ENCODE measurements around the gene CCL26. TPM values are rescaled to one million over a fixed set of nuclear protein-coding genes. Genes with fewer than 3 reads are reported as not detected.
"Not testable (repeated sequence)": the region's sequence is repeated elsewhere in the genome, so short reads cannot be mapped to it uniquely, and the experiment has no call there.

Gene CCL26
- total RNA-seq, 1 experiment from 2014 or later: not detected

DNA sequence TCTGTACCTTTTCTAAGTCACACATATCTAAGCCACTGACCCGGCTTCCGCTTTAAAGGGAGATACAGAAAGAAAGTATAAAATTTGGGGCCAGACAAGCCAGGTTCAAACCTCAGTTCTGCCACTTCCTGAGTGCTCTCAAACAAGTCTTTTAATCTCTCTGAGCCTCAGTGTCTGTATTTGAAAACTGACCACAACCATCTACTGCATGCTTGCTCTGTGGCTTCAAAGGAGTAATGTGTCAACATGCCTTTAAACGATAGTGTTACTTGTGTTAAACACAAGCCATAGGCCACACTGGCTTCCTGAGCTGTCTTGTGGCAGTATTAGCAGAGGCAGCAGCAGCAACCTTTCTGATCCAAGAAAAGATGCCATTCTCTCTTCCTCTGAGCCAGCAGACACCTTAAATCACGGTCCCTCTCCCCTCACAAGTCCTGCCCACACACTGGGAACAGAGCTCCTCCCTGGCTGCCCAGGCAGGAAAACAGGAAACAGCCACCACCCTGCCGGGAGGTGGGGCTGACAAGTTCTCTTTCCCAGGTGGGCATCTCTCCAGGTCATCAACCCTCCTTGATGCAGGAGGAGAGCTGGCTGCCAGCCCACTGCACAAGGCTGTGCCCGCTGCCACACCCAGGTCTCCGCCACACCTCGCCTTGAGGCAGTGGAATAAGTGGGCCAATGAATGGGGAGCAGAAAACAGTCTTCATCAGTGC lies 44.0 kb downstream of the CCL26 start:
- TF ChIP-seq EZH2 (IDR thresholded peaks at IDR 0.05; ENCODE audit: low read depth) (no peak), CTCF (conservative IDR thresholded peaks at IDR 0.05) (no peak)
- DNase-seq: peak; percentile 57 to 94
- CTCF ChIA-PET: interaction anchor here (0.6 kb wide), 1 partner anchor 24 kb away, joined by 17 read pairs; no protein-coding TSS in a partner anchor
- H3F3A ChIP-seq (ENCODE audit: insufficient read depth, low read depth): peaks cover 15% of the 10 kb centered on the region
- BruUV-seq (replicated peaks): TSS peak; percentile 88
- no peaks in the 10 kb centered on the region for H3K36me3 ChIP-seq (ENCODE audit: low read depth)
- peak overlapping the region; percentile 62 for H2AFZ ChIP-seq
- POLR2A ChIA-PET (ENCODE audit: unreplicated experiment): interaction anchor here (0.6 kb wide), 1 partner anchor 13 kb away, joined by 12 read pairs; no protein-coding TSS in a partner anchor
- no peak overlapping the region; the same call in 1 of the 2 replicates for H3K4me3 ChIP-seq
- intact Hi-C loops (cut with micrococcal nuclease; ENCODE audit: unreplicated experiment): loop anchor here (5.0 kb wide), 1 partner anchor 111 kb away; no protein-coding TSS in a partner anchor
- H4K20me1 ChIP-seq (ENCODE audit: insufficient read depth): no peaks in the 10 kb centered on the region
- no peaks in the 10 kb centered on the region for H3K79me2 ChIP-seq (ENCODE audit: low read depth)
- no peaks in the 10 kb centered on the region for H3K9me2 ChIP-seq (ENCODE audit: insufficient read depth)
- H3K27me3 ChIP-seq (ENCODE audit: insufficient read depth, low read depth): no peaks in the 10 kb centered on the region
- no peaks in the 10 kb centered on the region for H3K9me3 ChIP-seq (ENCODE audit: insufficient read depth, low read depth)
- peak overlapping the region; percentile 59 for H3K4me2 ChIP-seq
- H3K27ac ChIP-seq: peak overlapping the region; percentile 11; the same call in 1 of the 2 replicates
- peaks cover 18% of the 10 kb centered on the region for H3K4me1 ChIP-seq (replicated peaks; ENCODE audit: insufficient read depth)

DNA sequence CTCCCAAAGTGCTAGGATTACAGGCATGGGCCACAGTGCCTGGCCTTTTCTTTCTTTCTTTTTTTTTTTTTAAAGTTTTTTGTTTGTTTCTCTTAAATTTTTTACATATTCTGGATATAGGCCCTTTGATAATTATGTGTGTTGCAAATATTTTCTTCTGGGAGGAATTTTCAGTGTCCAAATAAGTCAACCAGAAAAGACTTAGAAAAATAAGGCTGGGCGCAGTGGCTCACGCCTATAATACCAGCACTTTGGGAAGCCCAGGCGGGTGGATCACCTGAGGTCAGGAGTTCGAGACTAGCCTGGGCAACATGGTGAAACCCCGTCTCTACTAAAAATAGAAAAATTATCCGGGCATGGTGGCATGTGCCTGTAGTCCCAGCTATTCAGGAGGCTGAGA lies 44.7 kb downstream of the CCL26 start:
- Histone ChIP-seq H3F3A (ENCODE audit: insufficient read depth, low read depth) (peaks cover 15% of the 10 kb centered on the region), H3K4me1 (replicated peaks; ENCODE audit: insufficient read depth) (peaks cover 18% of the 10 kb centered on the region), H3K4me2 (peak overlapping the region; percentile 59; the same call in 1 of the 2 replicates)
- intact Hi-C loops (cut with micrococcal nuclease; ENCODE audit: unreplicated experiment): loop anchor here (5.0 kb wide), 1 partner anchor 110 kb away; no protein-coding TSS in a partner anchor
- not testable (repeated sequence) for H3K36me3 ChIP-seq (ENCODE audit: low read depth); H3K9me3 ChIP-seq (ENCODE audit: insufficient read depth, low read depth); H3K27me3 ChIP-seq (ENCODE audit: insufficient read depth, low read depth); H2AFZ ChIP-seq; H3K79me2 ChIP-seq (ENCODE audit: low read depth); BruUV-seq (replicated peaks); H3K4me3 ChIP-seq; H4K20me1 ChIP-seq (ENCODE audit: insufficient read depth); H3K27ac ChIP-seq; H3K9me2 ChIP-seq (ENCODE audit: insufficient read depth); DNase-seq
- POLR2A ChIA-PET (ENCODE audit: unreplicated experiment): interaction anchor here (0.6 kb wide), 1 partner anchor 86 kb away, joined by 15 read pairs; no protein-coding TSS in a partner anchor
- CTCF ChIA-PET: interaction anchor here (0.6 kb wide), 1 partner anchor 23 kb away, joined by 17 read pairs; no protein-coding TSS in a partner anchor

- ChIA-PET CTCF (interaction anchor here (0.6 to 0.7 kb wide), 2 partner anchors 115 to 154 kb away, joined by 3 to 7 read pairs; no protein-coding TSS in a partner anchor), POLR2A (ENCODE audit: unreplicated experiment) (no interaction called here)
- peaks cover 15% of the 10 kb centered on the region for H3F3A ChIP-seq (ENCODE audit: insufficient read depth, low read depth)
- no peak for TF ChIP-seq EZH2 (IDR thresholded peaks at IDR 0.05; ENCODE audit: low read depth)
- TF ChIP-seq CTCF (conservative IDR thresholded peaks at IDR 0.05): no peak
- H3K36me3 ChIP-seq (ENCODE audit: low read depth): no peaks in the 10 kb centered on the region
- no peak overlapping the region for H3K27ac ChIP-seq
- peaks cover 18% of the 10 kb centered on the region for H3K4me1 ChIP-seq (replicated peaks; ENCODE audit: insufficient read depth)
- no peak for DNase-seq
- H3K4me2 ChIP-seq: no peak overlapping the region
- H3K9me3 ChIP-seq (ENCODE audit: insufficient read depth, low read depth): no peaks in the 10 kb centered on the region
- no peaks in the 10 kb centered on the region for H4K20me1 ChIP-seq (ENCODE audit: insufficient read depth)
- no peaks in the 10 kb centered on the region for H3K9me2 ChIP-seq (ENCODE audit: insufficient read depth)
- no peak overlapping the region for H3K4me3 ChIP-seq
- H2AFZ ChIP-seq: no peak overlapping the region
- BruUV-seq (replicated peaks): no TSS peak
- intact Hi-C loops (cut with micrococcal nuclease; ENCODE audit: unreplicated experiment): loop anchor here (5.0 kb wide), 1 partner anchor 108 kb away; no protein-coding TSS in a partner anchor
- no peaks in the 10 kb centered on the region for H3K79me2 ChIP-seq (ENCODE audit: low read depth)
- H3K27me3 ChIP-seq (ENCODE audit: insufficient read depth, low read depth): no peaks in the 10 kb centered on the region
Measured at GRCh38 chr7:75725306-75725705, 46.7 kb downstream of the CCL26 start.
